ENCODE data around the gene KCNV2. TPM values are rescaled to one million over a fixed set of nuclear protein-coding genes. Genes with fewer than 3 reads are reported as not detected.

The KCNV2 gene
- not detected in 2 replicates for total RNA-seq
- long read RNA-seq, result 0 reads

GRCh38 chr9:2717385-2717784 is at the start of gene KCNV2:
KCNV2 (plus strand) TSS chr9:2717510; CDS start chr9:2717740, 230 bp downstream.
- Mint-ChIP-seq H3K36me3 (ENCODE audit: insufficient read depth) (peaks cover 9% of the 10 kb centered on the region), H3K9me3 (ENCODE audit: low read depth) (peaks cover 5% of the 10 kb centered on the region), H3K4me3 (ENCODE audit: low read depth) (no peak within 1 kb of the TSS), H3K27ac (no peak within 1 kb of the TSS), H3K4me1 (ENCODE audit: low read depth) (peaks cover 8% of the 10 kb centered on the region), H3K27me3 (no peaks in the 10 kb centered on the region)
- DNase-seq (ENCODE audit: low spot score, unreplicated experiment), result no peak
- TF ChIP-seq CTCF (IDR thresholded peaks at IDR 0.05; ENCODE audit: unreplicated experiment), result no peak

GRCh38 chr9:2673161-2673560 is 44.1 kb upstream of the KCNV2 start:
- no peak overlapping the region for H3K4me3 Mint-ChIP-seq (ENCODE audit: low read depth)
- no peak overlapping the region for H3K27ac Mint-ChIP-seq
- no peak for TF ChIP-seq CTCF (IDR thresholded peaks at IDR 0.05; ENCODE audit: unreplicated experiment)
- H3K9me3 Mint-ChIP-seq (ENCODE audit: low read depth), result no peaks in the 10 kb centered on the region
- no peak for DNase-seq (ENCODE audit: low spot score, unreplicated experiment)
- H3K36me3 Mint-ChIP-seq (ENCODE audit: insufficient read depth), result no peaks in the 10 kb centered on the region
- H3K4me1 Mint-ChIP-seq (ENCODE audit: low read depth), result peaks cover 4% of the 10 kb centered on the region
- H3K27me3 Mint-ChIP-seq, result no peaks in the 10 kb centered on the region

GRCh38 chr9:2674141-2674824 is 43.0 kb upstream of the KCNV2 start:
- H3K27me3 Mint-ChIP-seq, result no peaks in the 10 kb centered on the region
- H3K27ac Mint-ChIP-seq, result no peak overlapping the region
- TF ChIP-seq CTCF (IDR thresholded peaks at IDR 0.05; ENCODE audit: unreplicated experiment), result no peak
- H3K4me1 Mint-ChIP-seq (ENCODE audit: low read depth), result peaks cover 4% of the 10 kb centered on the region
- no peak for DNase-seq (ENCODE audit: low spot score, unreplicated experiment)
- H3K9me3 Mint-ChIP-seq (ENCODE audit: low read depth), result no peaks in the 10 kb centered on the region
- H3K36me3 Mint-ChIP-seq (ENCODE audit: insufficient read depth), result no peaks in the 10 kb centered on the region
- H3K4me3 Mint-ChIP-seq (ENCODE audit: low read depth), result no peak overlapping the region

GRCh38 chr9:2675834-2676233 is 41.5 kb upstream of the KCNV2 start:
- Mint-ChIP-seq H3K27me3 (no peaks in the 10 kb centered on the region), H3K4me1 (ENCODE audit: low read depth) (peaks cover 4% of the 10 kb centered on the region), H3K4me3 (ENCODE audit: low read depth) (no peak overlapping the region), H3K9me3 (ENCODE audit: low read depth) (no peaks in the 10 kb centered on the region), H3K36me3 (ENCODE audit: insufficient read depth) (no peaks in the 10 kb centered on the region), H3K27ac (no peak overlapping the region)
- TF ChIP-seq CTCF (IDR thresholded peaks at IDR 0.05; ENCODE audit: unreplicated experiment), result no peak
- DNase-seq (ENCODE audit: low spot score, unreplicated experiment), result no peak

- DNase-seq (ENCODE audit: low spot score, unreplicated experiment), result no peak
- H3K27ac Mint-ChIP-seq, result no peak overlapping the region
- H3K4me1 Mint-ChIP-seq (ENCODE audit: low read depth), result peaks cover 4% of the 10 kb centered on the region
- H3K27me3 Mint-ChIP-seq, result no peaks in the 10 kb centered on the region
- TF ChIP-seq CTCF (IDR thresholded peaks at IDR 0.05; ENCODE audit: unreplicated experiment), result no peak
- no peak overlapping the region for H3K4me3 Mint-ChIP-seq (ENCODE audit: low read depth)
- H3K9me3 Mint-ChIP-seq (ENCODE audit: low read depth), result no peaks in the 10 kb centered on the region
- H3K36me3 Mint-ChIP-seq (ENCODE audit: insufficient read depth), result no peaks in the 10 kb centered on the region
Observed at GRCh38 chr9:2676466-2676865, 40.8 kb upstream of the KCNV2 start.

All from progenitor cell of endocrine pancreas (in vitro differentiated cells).